ENCODE data around the gene NFE2. TPM values are rescaled to one million over a fixed set of nuclear protein-coding genes. Genes with fewer than 3 reads are reported as not detected.
"Not testable (repeated sequence)": the region's sequence is repeated elsewhere in the genome, so short reads cannot be mapped to it uniquely, and the experiment has no call there.

The NFE2 gene
- total RNA-seq, 4 donors from 2014 or later, result 0.40 to 1.2 TPM; not detected in 2

GRCh38 chr12:54285150-54286041, 15.4 kb downstream of the NFE2 start:
- peak in 1 of 4 experiments; percentile 20 for TF ChIP-seq CTCF (IDR thresholded peaks at IDR 0.05)
- no peak for TF ChIP-seq POLR2A (IDR thresholded peaks at IDR 0.05)
- H3K27ac ChIP-seq, result no peak overlapping the region
- no peaks in the 10 kb centered on the region for H3K27me3 ChIP-seq
- no peaks in the 10 kb centered on the region for H3K36me3 ChIP-seq
- H3K4me3 ChIP-seq, result no peak overlapping the region
- H3K9me3 ChIP-seq, result no peaks in the 10 kb centered on the region
- no peak for DNase-seq
- peaks cover 12 to 13% of the 10 kb centered on the region in 2 donors for H3K4me1 ChIP-seq
- intact Hi-C loops (cut with DNase I; ENCODE audit: low total_unique reads), result no loop called here

GRCh38 chr12:54284070-54284780, 16.6 kb downstream of the NFE2 start:
- H3K4me3 ChIP-seq; H3K27me3 ChIP-seq; DNase-seq; H3K9me3 ChIP-seq; H3K27ac ChIP-seq; intact Hi-C loops (cut with DNase I; ENCODE audit: low total_unique reads); H3K36me3 ChIP-seq: not testable (repeated sequence)
- peaks cover 12 to 13% of the 10 kb centered on the region in 2 donors for H3K4me1 ChIP-seq

GRCh38 chr12:54282949-54283593, 17.7 kb downstream of the NFE2 start:
- DNase-seq, result no peak
- Histone ChIP-seq H3K4me3 (no peak overlapping the region), H3K9me3 (no peaks in the 10 kb centered on the region), H3K27ac (peak overlapping the region in 1 of 2 donors; percentile 98), H3K36me3 (no peaks in the 10 kb centered on the region), H3K4me1 (peaks cover 14 to 22% of the 10 kb centered on the region in 2 donors), H3K27me3 (no peaks in the 10 kb centered on the region)
- intact Hi-C loops (cut with DNase I; ENCODE audit: low total_unique reads), result no loop called here
- no peak for TF ChIP-seq POLR2A (IDR thresholded peaks at IDR 0.05)
- no peak for TF ChIP-seq CTCF (IDR thresholded peaks at IDR 0.05)

- H3K9me3 ChIP-seq; H3K36me3 ChIP-seq; DNase-seq; intact Hi-C loops (cut with DNase I; ENCODE audit: low total_unique reads); H3K27me3 ChIP-seq: not testable (repeated sequence)
- H3K4me3 ChIP-seq, result peak overlapping the region; percentile 78 to 91
- H3K4me1 ChIP-seq, result peaks cover 19 to 23% of the 10 kb centered on the region in 2 donors
- peak overlapping the region; percentile 97 to 98 for H3K27ac ChIP-seq
Observed at GRCh38 chr12:54281694-54282093, 19.1 kb downstream of the NFE2 start.

- H3K9me3 ChIP-seq; intact Hi-C loops (cut with DNase I; ENCODE audit: low total_unique reads); DNase-seq; H3K27me3 ChIP-seq; H3K36me3 ChIP-seq: not testable (repeated sequence)
- Histone ChIP-seq H3K4me1 (peaks cover 19 to 23% of the 10 kb centered on the region in 2 donors), H3K4me3 (peak overlapping the region; percentile 78 to 91), H3K27ac (peak overlapping the region; percentile 97 to 98)
Observed at GRCh38 chr12:54281261-54281638, 19.6 kb downstream of the NFE2 start.

- Histone ChIP-seq H3K9me3 (no peaks in the 10 kb centered on the region), H3K36me3 (no peaks in the 10 kb centered on the region), H3K27me3 (no peaks in the 10 kb centered on the region), H3K4me1 (peaks cover 19 to 23% of the 10 kb centered on the region in 2 donors), H3K4me3 (peak within 1 kb of the TSS; percentile 78 to 91), H3K27ac (peak within 1 kb of the TSS; percentile 97 to 98)
- TF ChIP-seq POLR2A (IDR thresholded peaks at IDR 0.05), result peak; percentile 98
- peak in 1 of 4 experiments; percentile 18 for TF ChIP-seq CTCF (IDR thresholded peaks at IDR 0.05)
- intact Hi-C loops (cut with DNase I; ENCODE audit: low total_unique reads), result no loop called here
- peak; percentile 94 to 99 for DNase-seq
Observed at GRCh38 chr12:54280468-54281260, 20.2 kb downstream of the NFE2 start, which contains the start of gene HNRNPA1. Gene HNRNPA1 (plus strand): TSS chr12:54280726. CDS start chr12:54280808, 82 bp downstream.

Data from uterus (tissue), 4 donors.